Neuronal stem cell (in vitro differentiated cells): ENCODE measurements around the gene CAMK1D.

ENCODE experiments used
- DNase-seq: peaks from one replicate; pipeline ENCODE4 v3.0.0-alpha.2; 2013; ENCODE audit warnings: low spot score
- H2AFZ ChIP-seq: one replicate; pipeline ENCODE4 v1.6.1; 2013; ENCODE audit warnings: mild to moderate bottlenecking, low read length, inconsistent platforms
- H2AK5ac ChIP-seq: 2 replicates; pipeline ENCODE4 v1.6.1; 2013; ENCODE audit warnings: low read depth, mild to moderate bottlenecking, inconsistent platforms, low read length, moderate library complexity, mixed read lengths
- H2BK120ac ChIP-seq: 2 replicates; pipeline ENCODE4 v1.6.1; 2013; ENCODE audit warnings: low read depth, mild to moderate bottlenecking, inconsistent platforms, low read length, moderate library complexity, mixed read lengths
- H2BK12ac ChIP-seq: one replicate; pipeline ENCODE4 v1.6.1; 2013; ENCODE audit warnings: low read length, inconsistent platforms
- H2BK15ac ChIP-seq: 2 replicates; pipeline ENCODE4 v1.6.1; 2013; ENCODE audit warnings: mild to moderate bottlenecking, low read length, inconsistent platforms, mixed read lengths
- H2BK5ac ChIP-seq: one replicate; pipeline ENCODE4 v1.6.1; 2013; ENCODE audit warnings: inconsistent platforms, mild to moderate bottlenecking, low read length, moderate library complexity
- H3K14ac ChIP-seq: one replicate; pipeline ENCODE4 v1.6.1; 2013; ENCODE audit warnings: low read length, inconsistent platforms
- H3K18ac ChIP-seq: 2 replicates; pipeline ENCODE4 v1.6.1; 2013; ENCODE audit warnings: low read length, inconsistent platforms
- H3K23ac ChIP-seq: 2 replicates; pipeline ENCODE4 v1.6.1; 2013; ENCODE audit warnings: low read depth, mild to moderate bottlenecking, mixed read lengths, low read length, inconsistent platforms; ENCODE audit not compliant: poor library complexity
- H3K27ac ChIP-seq: replicated peaks from 3 replicates; pipeline ENCODE4 v1.5.1; 2013; ENCODE audit warnings: low read length, inconsistent platforms
- H3K27me3 ChIP-seq, 3 experiments: 2 replicates each; pipeline ENCODE4 v1.6.1; 2013; ENCODE audit warnings: low read length in 3 of 3, mild to moderate bottlenecking in 2 of 3, inconsistent platforms in 1 of 3, low read depth in 1 of 3, mixed read lengths in 1 of 3, moderate library complexity in 1 of 3; ENCODE audit not compliant: control insufficient read depth in 3 of 3, insufficient read depth in 3 of 3
- H3K36me3 ChIP-seq, 2 donors: replicated peaks in 1 of 2; 2 replicates each; pipeline ENCODE4 v1.6.1; 2013; ENCODE audit warnings: low read length in 2 of 2; ENCODE audit not compliant: control insufficient read depth in 2 of 2, insufficient read depth in 2 of 2
- H3K4ac ChIP-seq: 2 replicates; pipeline ENCODE4 v1.6.1; 2013; ENCODE audit warnings: inconsistent platforms, mild to moderate bottlenecking, low read length, moderate library complexity
- H3K4me1 ChIP-seq, 2 donors: 1 replicate in 1 of 2; 2 replicates in 1 of 2; pipeline ENCODE4 v1.6.1; 2013; ENCODE audit warnings: low read length in 2 of 2, low read depth in 1 of 2; ENCODE audit not compliant: control insufficient read depth in 2 of 2, insufficient read depth in 1 of 2
- H3K4me2 ChIP-seq: one replicate; pipeline ENCODE4 v1.6.1; 2013; ENCODE audit warnings: mild to moderate bottlenecking, low read length, inconsistent platforms; ENCODE audit not compliant: insufficient read depth, poor library complexity, severe bottlenecking
- H3K4me3 ChIP-seq, 2 donors: 2 replicates each; pipeline ENCODE4 v1.5.1; 2013; ENCODE audit warnings: low read length in 2 of 2, mild to moderate bottlenecking in 2 of 2, inconsistent platforms in 1 of 2, moderate library complexity in 1 of 2
- H3K79me1 ChIP-seq: one replicate; pipeline ENCODE4 v1.6.1; 2013; ENCODE audit warnings: low read depth, mild to moderate bottlenecking, inconsistent platforms, low read length, moderate library complexity
- H3K9ac ChIP-seq: one replicate; pipeline ENCODE4 v1.6.1; 2013; ENCODE audit warnings: mild to moderate bottlenecking, low read depth, low read length, inconsistent platforms; ENCODE audit not compliant: poor library complexity
- H3K9me3 ChIP-seq, 2 donors: replicated peaks in 1 of 2; 2 replicates each; pipeline versions ENCODE3 to v1.6.1; 2013; ENCODE audit warnings: low read length in 2 of 2, mild to moderate bottlenecking in 2 of 2, inconsistent platforms in 1 of 2, low read depth in 1 of 2, mixed read lengths in 1 of 2, moderate library complexity in 1 of 2; ENCODE audit not compliant: control insufficient read depth in 2 of 2, insufficient read depth in 1 of 2
- H4K8ac ChIP-seq: one replicate; pipeline ENCODE4 v1.6.1; 2013; ENCODE audit warnings: low read depth, mild to moderate bottlenecking, inconsistent platforms, low read length, moderate library complexity
- H4K91ac ChIP-seq: one replicate; pipeline ENCODE4 v1.6.1; 2013; ENCODE audit warnings: low read length, low read depth, mild to moderate bottlenecking, inconsistent platforms; ENCODE audit not compliant: poor library complexity
- WGBS, 2 donors: extraction: QIAGEN DNeasy Blood & Tissue Kit; methylation state at CpG; one replicate each; pipeline ENCODE4 v1.1.7; 2013; ENCODE audit warnings: missing lambda C conversion rate in 2 of 2, mixed read lengths in 1 of 2; ENCODE audit not compliant: insufficient read length in 2 of 2, insufficient replicate concordance in 1 of 2; ENCODE audit errors: extremely low coverage in 2 of 2; 5-methylcytosine and 5-hydroxymethylcytosine counted together

CAMK1D gene

DNA sequence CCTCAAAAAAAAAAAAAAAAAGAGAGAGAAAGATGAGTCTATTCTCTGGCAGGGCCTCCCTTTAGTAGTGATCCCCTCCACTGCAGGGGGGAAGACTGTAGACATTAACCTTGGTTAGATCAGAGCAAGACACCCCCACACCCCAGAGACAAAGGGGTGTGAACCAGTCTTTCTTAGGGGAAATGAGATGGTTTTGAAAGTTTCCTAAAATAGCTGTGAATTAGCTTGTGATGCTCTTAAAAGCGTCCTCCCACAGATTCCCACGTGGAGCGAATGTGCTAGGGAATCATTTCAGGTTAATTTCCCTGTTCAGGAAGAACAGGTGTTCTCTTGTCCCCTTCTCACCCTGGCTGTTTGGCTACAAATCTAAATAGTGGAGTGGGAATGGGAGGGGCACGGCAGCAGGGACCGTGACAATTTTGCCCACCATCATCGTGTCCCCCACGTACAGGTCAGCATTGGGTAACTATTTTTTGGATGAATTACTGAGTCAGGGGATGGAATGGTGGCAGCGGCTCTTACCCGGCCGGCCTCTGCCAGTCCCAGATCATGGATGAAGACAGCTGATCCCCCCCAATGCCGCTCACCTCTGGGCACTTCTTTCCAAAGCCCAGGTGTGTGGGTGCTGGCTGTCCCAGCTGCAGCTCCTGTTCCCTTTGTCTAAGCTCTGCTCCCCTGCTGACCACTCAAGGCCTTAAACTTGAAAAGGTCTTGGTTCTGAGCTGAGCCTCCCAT lies 499.3 kb downstream of the CAMK1D start:
- Histone ChIP-seq H2BK120ac (no peak overlapping the region), H3K36me3 (no peaks in the 10 kb centered on the region), H2AFZ (peak overlapping the region; percentile 64), H3K27me3 (no peaks in the 10 kb centered on the region), H2BK15ac (no peak overlapping the region), H3K27ac (no peak overlapping the region), H3K18ac (no peak overlapping the region), H2AK5ac (no peak overlapping the region), H3K23ac (no peak overlapping the region), H3K14ac (no peak overlapping the region), H3K4me3 (no peak overlapping the region), H3K4ac (no peak overlapping the region), H3K9me3 (no peaks in the 10 kb centered on the region), H4K91ac (no peak overlapping the region), H3K4me1 (peaks cover 0 to 9% of the 10 kb centered on the region in 2 donors), H3K9ac (no peak overlapping the region), H2BK12ac (no peak overlapping the region), H3K79me1 (no peaks in the 10 kb centered on the region), H3K4me2 (no peak overlapping the region), H2BK5ac (no peak overlapping the region), H4K8ac (no peak overlapping the region)
- no CpG with 5 or more reads among the region's 11 CpGs for whole genome bisulfite sequencing, 2 donors
- DNase-seq: no peak

DNA sequence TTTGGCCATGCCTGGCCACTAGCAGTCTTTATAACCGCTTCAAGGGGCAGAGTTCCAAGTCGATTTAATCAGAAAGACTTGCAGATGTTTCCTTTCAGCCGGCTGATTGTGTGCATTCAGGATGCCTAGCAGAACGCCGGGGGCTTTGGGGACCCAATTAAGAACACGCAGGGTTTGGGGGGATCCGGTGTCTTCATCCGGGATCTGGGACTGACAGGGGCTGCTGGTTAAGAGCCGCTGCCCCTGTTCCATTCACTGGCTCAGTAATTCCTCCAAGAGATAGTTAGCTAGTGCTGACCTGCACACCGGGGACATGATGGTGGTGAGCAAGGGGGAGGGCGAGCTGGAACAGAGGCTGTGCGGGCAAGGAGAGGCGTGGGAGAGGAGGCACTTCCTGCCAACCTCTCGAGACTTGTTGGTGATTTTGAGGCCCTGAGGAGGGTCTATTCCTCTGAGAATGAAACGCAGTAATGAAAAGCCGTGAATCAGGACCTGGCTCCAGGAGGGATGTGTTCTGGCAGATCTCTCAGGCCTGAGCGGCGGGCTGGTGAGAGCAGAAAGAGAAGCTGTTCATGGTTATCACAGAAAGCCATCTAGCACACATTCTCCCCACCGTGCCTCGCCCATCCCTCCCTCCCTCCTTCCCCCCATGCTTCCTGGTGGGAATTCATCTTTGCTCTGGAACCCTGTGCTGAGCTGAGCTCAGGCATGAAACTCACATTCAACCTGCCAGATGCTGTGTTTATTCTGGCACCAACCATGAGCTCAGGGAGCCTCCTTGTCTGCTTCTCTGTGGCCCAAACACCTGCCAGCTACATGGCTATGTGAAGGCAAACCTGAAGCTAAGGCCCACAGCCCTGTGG lies 500.2 kb downstream of the CAMK1D start:
- no CpG with 5 or more reads among the region's 20 CpGs for WGBS, 2 donors
- Histone ChIP-seq H2AK5ac (peak overlapping the region; percentile 10), H4K8ac (peak overlapping the region; percentile 92), H2BK120ac (no peak overlapping the region), H3K27ac (no peak overlapping the region), H3K4me3 (peak overlapping the region in 1 of 2 donors; percentile 12), H2BK12ac (peak overlapping the region; percentile 17), H3K14ac (no peak overlapping the region), H3K79me1 (no peaks in the 10 kb centered on the region), H3K4ac (no peak overlapping the region), H4K91ac (no peak overlapping the region), H2BK15ac (peak overlapping the region; percentile 9), H3K36me3 (no peaks in the 10 kb centered on the region), H3K9ac (no peak overlapping the region), H2AFZ (peak overlapping the region; percentile 64), H3K27me3 (no peaks in the 10 kb centered on the region), H3K18ac (peak overlapping the region; percentile 63), H3K9me3 (no peaks in the 10 kb centered on the region), H3K4me1 (peaks cover 0 to 7% of the 10 kb centered on the region in 2 donors), H2BK5ac (no peak overlapping the region), H3K4me2 (no peak overlapping the region), H3K23ac (no peak overlapping the region)
- DNase-seq: no peak

DNA sequence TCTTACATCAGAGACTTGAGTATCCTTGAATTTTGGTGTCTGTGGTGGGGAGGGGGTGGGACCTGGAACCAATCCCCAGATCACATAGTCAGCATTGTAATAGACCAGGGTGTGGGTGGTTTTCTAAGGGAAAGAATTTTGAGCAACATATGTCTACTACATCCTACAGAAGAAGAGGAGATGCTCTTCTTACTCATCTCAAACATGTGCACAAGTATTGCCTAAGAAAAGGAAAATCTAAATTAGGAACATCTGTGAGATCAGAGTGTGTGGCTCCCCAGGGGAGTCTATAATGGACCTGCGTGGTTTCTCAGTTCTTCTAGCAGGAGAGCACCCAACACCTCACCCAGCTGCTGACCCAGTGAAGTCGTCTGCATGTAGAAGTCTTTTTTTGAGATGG lies 503.3 kb downstream of the CAMK1D start:
- no peak overlapping the region for H2BK15ac ChIP-seq
- no peak overlapping the region for H2AFZ ChIP-seq
- no peak overlapping the region for H3K27ac ChIP-seq
- H3K4ac ChIP-seq: no peak overlapping the region
- WGBS, 2 donors: no CpG with 5 or more reads among the region's 2 CpGs
- no peak overlapping the region for H3K4me3 ChIP-seq
- H3K9me3 ChIP-seq: no peaks in the 10 kb centered on the region
- no peak overlapping the region for H2BK120ac ChIP-seq
- DNase-seq: no peak
- no peaks in the 10 kb centered on the region for H3K36me3 ChIP-seq
- H2BK5ac ChIP-seq: no peak overlapping the region
- H4K91ac ChIP-seq: no peak overlapping the region
- no peak overlapping the region for H3K23ac ChIP-seq
- H3K4me1 ChIP-seq: no peaks in the 10 kb centered on the region
- no peak overlapping the region for H3K4me2 ChIP-seq
- H4K8ac ChIP-seq: no peak overlapping the region
- no peak overlapping the region for H3K18ac ChIP-seq
- no peaks in the 10 kb centered on the region for H3K27me3 ChIP-seq
- H2AK5ac ChIP-seq: no peak overlapping the region
- H3K14ac ChIP-seq: no peak overlapping the region
- no peak overlapping the region for H3K9ac ChIP-seq
- no peaks in the 10 kb centered on the region for H3K79me1 ChIP-seq
- no peak overlapping the region for H2BK12ac ChIP-seq

DNA sequence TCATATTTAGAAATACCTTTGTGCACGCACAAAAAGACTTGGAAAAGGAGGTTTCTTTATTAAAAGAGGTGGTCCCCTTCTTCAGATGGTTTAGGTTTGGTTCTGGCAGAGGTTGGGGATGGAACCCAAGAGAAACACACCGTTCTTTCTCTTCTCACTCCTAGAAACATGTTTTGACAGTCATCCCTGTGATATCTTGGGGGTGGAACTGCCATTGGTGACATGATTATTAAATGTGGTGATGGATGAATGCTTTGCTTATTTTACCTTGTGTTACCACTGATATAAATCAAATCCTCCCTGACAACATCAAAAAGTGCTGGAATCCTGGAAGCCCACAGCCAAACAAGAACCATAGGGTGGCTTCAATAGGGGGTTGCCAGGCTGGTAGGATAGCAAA lies 505.6 kb downstream of the CAMK1D start:
- H4K8ac ChIP-seq: no peak overlapping the region
- no peak overlapping the region for H2BK120ac ChIP-seq
- no peak overlapping the region for H3K14ac ChIP-seq
- no peak overlapping the region for H4K91ac ChIP-seq
- H3K9ac ChIP-seq: no peak overlapping the region
- no peak overlapping the region for H3K18ac ChIP-seq
- H3K4me1 ChIP-seq: no peaks in the 10 kb centered on the region
- H2BK5ac ChIP-seq: no peak overlapping the region
- H2AK5ac ChIP-seq: no peak overlapping the region
- H3K27ac ChIP-seq: no peak overlapping the region
- no peak overlapping the region for H3K23ac ChIP-seq
- no peaks in the 10 kb centered on the region for H3K9me3 ChIP-seq
- no peaks in the 10 kb centered on the region for H3K79me1 ChIP-seq
- no peak overlapping the region for H2AFZ ChIP-seq
- H3K4ac ChIP-seq: no peak overlapping the region
- no peak overlapping the region for H3K4me3 ChIP-seq
- WGBS, 2 donors: no CpG with 5 or more reads among the region's 2 CpGs
- no peak overlapping the region for H2BK15ac ChIP-seq
- no peak overlapping the region for H3K4me2 ChIP-seq
- H3K27me3 ChIP-seq: no peaks in the 10 kb centered on the region
- no peak overlapping the region for H2BK12ac ChIP-seq
- no peaks in the 10 kb centered on the region for H3K36me3 ChIP-seq
- no peak for DNase-seq
